Small intestine (tissue), 7 donors: ENCODE data around the gene FOXD1. TPM values are rescaled to one million over a fixed set of nuclear protein-coding genes. Genes with fewer than 3 reads are reported as not detected.

ENCODE experiments used
- DNase-seq, 2 donors: peaks; one replicate each; pipeline versions ENCODE4 v3.0.0 to v3.0.0-alpha.2; 2013
- FAIRE-seq: peaks from 2 replicates; lab custom pipeline; 2012; peaks lifted over from hg19 to GRCh38; lab: Jason Lieb, UNC
- H3K27ac ChIP-seq, 3 donors: one replicate each; pipeline ENCODE4 v1.5.1; 2013; ENCODE audit warnings: low read length in 2 of 3, mild to moderate bottlenecking in 2 of 3, control low read depth in 1 of 3, inconsistent platforms in 1 of 3, low read depth in 1 of 3, moderate library complexity in 1 of 3
- H3K27me3 ChIP-seq, 3 donors: one replicate each; pipeline ENCODE4 v1.6.1; 2013; ENCODE audit warnings: low read length in 3 of 3, inconsistent platforms in 1 of 3; ENCODE audit not compliant: control insufficient read depth in 3 of 3, insufficient read depth in 3 of 3
- H3K36me3 ChIP-seq, 3 donors: one replicate each; pipeline ENCODE4 v1.6.1; 2013; ENCODE audit warnings: low read length in 3 of 3, inconsistent platforms in 1 of 3, low read depth in 1 of 3, mild to moderate bottlenecking in 1 of 3, moderate library complexity in 1 of 3; ENCODE audit not compliant: control insufficient read depth in 3 of 3, insufficient read depth in 2 of 3
- H3K4me1 ChIP-seq, 3 donors: one replicate each; pipeline ENCODE4 v1.6.1; 2013; ENCODE audit warnings: low read length in 2 of 3, inconsistent platforms in 1 of 3, low read depth in 1 of 3, mild to moderate bottlenecking in 1 of 3, moderate library complexity in 1 of 3; ENCODE audit not compliant: control insufficient read depth in 3 of 3, insufficient read depth in 2 of 3
- H3K4me3 ChIP-seq, 3 donors: one replicate each; pipeline ENCODE4 v1.5.1; 2013; ENCODE audit warnings: low read length in 3 of 3, control low read depth in 1 of 3, inconsistent platforms in 1 of 3, low read depth in 1 of 3, mild to moderate bottlenecking in 1 of 3, moderate library complexity in 1 of 3
- H3K9me3 ChIP-seq, 2 donors: one replicate each; pipeline ENCODE4 v1.6.1; 2013; ENCODE audit warnings: low read depth in 1 of 2, low read length in 1 of 2; ENCODE audit not compliant: control insufficient read depth in 2 of 2, insufficient read depth in 1 of 2
- WGBS, 3 donors: extraction: QIAGEN DNeasy Blood & Tissue Kit; methylation state at CpG; one replicate each; pipeline ENCODE4 v1.1.7; 2013; 5-methylcytosine and 5-hydroxymethylcytosine counted together
- polyA plus RNA-seq, 4 donors: library from polyadenylated mRNA; stranded (reverse) in 3 of 4; unstranded in 1 of 4; fragments of 200-250 nt in 3 of 4; fragments of 120-200 nt in 1 of 4; gene quantifications; one replicate each; pipeline versions ENCODE4 v1.2.1 to v1.2.3, GENCODE V29; 2013
- donor health status: healthy with polysubstance abuse.
- donor health status: control.
- donor health status: control.
- donor health status: Bipolar disorder and iron deficiency.
- donor health status: healthy.

The FOXD1 gene
- polyA plus RNA-seq, 4 donors, result 0.04 to 19.2 (median 0.27) TPM; not detected in 1

- no peaks in the 10 kb centered on the region for H3K4me1 ChIP-seq
- FAIRE-seq, result no peak
Measured at GRCh38 chr5:73405691-73406090, 42.9 kb downstream of the FOXD1 start.

DNA sequence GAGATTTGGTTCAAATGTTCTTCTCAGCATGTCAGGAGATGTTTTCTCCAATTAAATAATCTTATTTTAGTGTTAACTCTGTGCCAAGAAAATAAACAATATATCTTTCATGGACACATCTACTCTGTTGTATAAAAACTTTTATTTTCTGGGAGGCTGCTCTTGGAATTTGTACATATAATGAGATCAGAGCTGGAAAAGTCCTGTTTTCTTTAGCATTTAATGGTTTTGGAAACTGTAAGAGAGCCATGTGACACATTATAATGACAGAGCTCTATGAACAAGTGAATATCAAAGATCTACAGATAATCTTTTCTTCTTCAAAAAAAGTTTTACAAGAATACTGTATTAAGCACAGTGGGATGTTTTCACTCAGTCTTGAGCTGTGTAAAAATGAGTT lies 48.8 kb downstream of the FOXD1 start:
- DNase-seq (no peak), FAIRE-seq (no peak)
- Histone ChIP-seq H3K27ac (no peak overlapping the region), H3K27me3 (peaks cover 0 to 7% (median 3%) of the 10 kb centered on the region in 3 donors), H3K36me3 (no peaks in the 10 kb centered on the region), H3K9me3 (no peaks in the 10 kb centered on the region), H3K4me1 (peaks cover 0 to under 1% (median 0%) of the 10 kb centered on the region in 3 donors), H3K4me3 (no peak overlapping the region)

More at GRCh38 chr5:73405691-73406090, 42.9 kb downstream of the FOXD1 start:
- Histone ChIP-seq H3K27ac (no peak overlapping the region), H3K4me3 (no peak overlapping the region), H3K9me3 (no peaks in the 10 kb centered on the region), H3K27me3 (peaks cover 0 to 5% (median 3%) of the 10 kb centered on the region in 3 donors), H3K36me3 (no peaks in the 10 kb centered on the region)
- WGBS, 3 donors, result 21 to 54% (median 29%) methylated on average over 1 of the region's 1 CpG
- no peak for DNase-seq

Other genes starting within 250 kb of the FOXD1 start
- 100 to 1,000 TPM; 760 to 890 (median 784) TPM for gene BTF3, start 49.7 kb upstream of the FOXD1 start, polyA plus RNA-seq
- 10 to 100 TPM in 3 of 4 donors, 1 to 10 TPM in 1; 9.2 to 37.9 (median 12.0) TPM for gene ANKRA2, start 116.9 kb upstream of the FOXD1 start, polyA plus RNA-seq
- 10 to 100 TPM in 1 of 4 donors, 1 to 10 TPM in 3; 2.5 to 10.7 (median 4.5) TPM for gene UTP15, start 117.0 kb upstream of the FOXD1 start, polyA plus RNA-seq
- gene ARHGEF28, start 177.4 kb upstream of the FOXD1 start, polyA plus RNA-seq, result 10 to 100 TPM in 1 of 4 donors, 1 to 10 TPM in 3; 1.1 to 16.5 (median 2.7) TPM